Omental fat pad (tissue), 4 donors: Measurements from ENCODE around the gene TRMO. TPM values are rescaled to one million over a fixed set of nuclear protein-coding genes. Genes with fewer than 3 reads are reported as not detected.
"Not testable (repeated sequence)": the region's sequence is repeated elsewhere in the genome, so short reads cannot be mapped to it uniquely, and the experiment has no call there.

Experiments used
- ATAC-seq: fragments of 150-250 bp; one replicate; pipeline ENCODE4 v1.9.1; 2016; ENCODE audit warnings: mild to moderate bottlenecking, moderate library complexity; ENCODE audit not compliant: low FRiP score
- DNase-seq: peaks from one replicate; pipeline ENCODE4 v3.0.0-alpha.2; 2019; ENCODE audit warnings: low spot score
- total RNA-seq, 4 donors: library from RNA; depleted of rRNA; stranded (reverse); fragments of >200 nt; gene quantifications; one replicate each; pipeline ENCODE4 v1.1.0, GENCODE V29; 2016
- TF ChIP-seq, protein P1 (sequence below), 3 donors: fragments of 450-650 bp; IDR thresholded peaks; one replicate each; pipeline ENCODE4 v1.5.1; 2016 to 2017; ENCODE audit warnings: antibody characterized with exemption in 3 of 3, mild to moderate bottlenecking in 3 of 3, moderate library complexity in 2 of 3

The TRMO gene
- total RNA-seq, 4 donors from 2014 or later = 22.3 to 31.2 (median 24.3) TPM

- TF ChIP-seq, protein P1, sequence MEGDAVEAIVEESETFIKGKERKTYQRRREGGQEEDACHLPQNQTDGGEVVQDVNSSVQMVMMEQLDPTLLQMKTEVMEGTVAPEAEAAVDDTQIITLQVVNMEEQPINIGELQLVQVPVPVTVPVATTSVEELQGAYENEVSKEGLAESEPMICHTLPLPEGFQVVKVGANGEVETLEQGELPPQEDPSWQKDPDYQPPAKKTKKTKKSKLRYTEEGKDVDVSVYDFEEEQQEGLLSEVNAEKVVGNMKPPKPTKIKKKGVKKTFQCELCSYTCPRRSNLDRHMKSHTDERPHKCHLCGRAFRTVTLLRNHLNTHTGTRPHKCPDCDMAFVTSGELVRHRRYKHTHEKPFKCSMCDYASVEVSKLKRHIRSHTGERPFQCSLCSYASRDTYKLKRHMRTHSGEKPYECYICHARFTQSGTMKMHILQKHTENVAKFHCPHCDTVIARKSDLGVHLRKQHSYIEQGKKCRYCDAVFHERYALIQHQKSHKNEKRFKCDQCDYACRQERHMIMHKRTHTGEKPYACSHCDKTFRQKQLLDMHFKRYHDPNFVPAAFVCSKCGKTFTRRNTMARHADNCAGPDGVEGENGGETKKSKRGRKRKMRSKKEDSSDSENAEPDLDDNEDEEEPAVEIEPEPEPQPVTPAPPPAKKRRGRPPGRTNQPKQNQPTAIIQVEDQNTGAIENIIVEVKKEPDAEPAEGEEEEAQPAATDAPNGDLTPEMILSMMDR (IDR thresholded peaks at IDR 0.05) = no peak
- ATAC-seq (no peak), DNase-seq (no peak)
These were observed 32.3 kb upstream of the TRMO start for GRCh38 chr9:97954550-97954989.

- not testable (repeated sequence) for DNase-seq, ATAC-seq
These were observed 28.6 kb upstream of the TRMO start for GRCh38 chr9:97950873-97951272.

DNA sequence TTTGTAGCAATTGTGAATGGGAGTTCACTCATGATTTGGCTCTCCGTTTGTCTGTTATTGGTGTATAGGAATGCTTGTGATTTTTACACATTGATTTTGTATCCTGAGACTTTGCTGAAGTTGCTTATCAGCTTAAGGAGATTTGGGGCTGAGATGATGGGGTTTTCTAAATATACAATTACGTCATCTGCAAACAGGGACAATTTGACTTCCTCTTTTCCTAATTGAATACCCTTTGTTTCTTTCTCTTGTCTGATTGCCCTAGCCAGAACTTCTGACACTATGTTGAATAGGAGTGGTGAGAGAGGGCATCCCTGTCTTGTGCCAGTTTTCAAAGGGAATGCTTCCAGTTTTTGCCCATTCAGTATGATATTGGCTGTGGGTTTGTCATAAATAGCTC lies 24.8 kb upstream of the TRMO start:
- not testable (repeated sequence) for ATAC-seq, DNase-seq

GRCh38 chr9:97945470-97945869 lies 23.2 kb upstream of the TRMO start:
- DNase-seq, ATAC-seq: not testable (repeated sequence)

DNA sequence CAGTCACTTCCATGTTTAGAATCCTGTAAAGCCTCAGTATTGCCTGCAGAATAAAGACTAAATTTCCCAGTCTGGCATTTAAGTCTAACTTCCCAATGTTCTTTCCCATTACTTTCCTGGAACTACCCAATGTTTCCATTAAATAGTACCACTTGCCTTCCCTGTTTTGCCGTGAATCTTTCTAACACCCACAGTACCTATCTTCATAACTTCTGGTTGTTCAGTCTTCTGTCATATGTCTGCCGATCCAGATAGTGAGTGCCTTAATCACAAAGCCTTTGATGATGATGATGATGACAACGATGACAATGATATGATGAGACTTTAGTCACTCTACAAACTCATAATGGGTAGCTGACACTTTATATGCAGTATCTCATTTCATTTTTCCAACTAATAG lies 22.3 kb upstream of the TRMO start:
- TF ChIP-seq, protein P1 (IDR thresholded peaks at IDR 0.05) = no peak
- ATAC-seq = no peak
- no peak for DNase-seq

- DNase-seq (no peak), ATAC-seq (no peak)
- TF ChIP-seq, protein P1 (IDR thresholded peaks at IDR 0.05) = no peak
These were observed 21.1 kb upstream of the TRMO start for GRCh38 chr9:97943308-97943855.

DNA sequence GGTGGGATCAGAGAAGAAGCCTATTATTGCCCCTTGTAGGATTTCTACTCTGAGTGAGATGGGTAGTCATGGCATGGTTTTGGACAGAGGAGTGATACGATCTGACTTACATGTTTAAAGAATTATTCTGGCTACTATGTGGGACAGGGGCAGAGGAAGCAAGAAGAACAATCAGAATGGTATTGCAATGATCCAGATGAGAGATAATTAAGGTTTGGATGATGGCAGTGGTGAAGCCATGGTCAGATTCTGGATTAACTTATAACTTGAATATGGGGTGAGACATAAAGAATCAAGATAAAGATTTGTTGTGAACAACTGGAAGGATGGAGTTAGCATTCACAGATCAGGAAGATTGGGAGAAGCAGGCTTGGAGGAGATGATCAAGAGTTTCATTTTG lies 19.0 kb upstream of the TRMO start:
- no peak for DNase-seq
- ATAC-seq = no peak
- TF ChIP-seq, protein P1 (IDR thresholded peaks at IDR 0.05) = no peak

DNA sequence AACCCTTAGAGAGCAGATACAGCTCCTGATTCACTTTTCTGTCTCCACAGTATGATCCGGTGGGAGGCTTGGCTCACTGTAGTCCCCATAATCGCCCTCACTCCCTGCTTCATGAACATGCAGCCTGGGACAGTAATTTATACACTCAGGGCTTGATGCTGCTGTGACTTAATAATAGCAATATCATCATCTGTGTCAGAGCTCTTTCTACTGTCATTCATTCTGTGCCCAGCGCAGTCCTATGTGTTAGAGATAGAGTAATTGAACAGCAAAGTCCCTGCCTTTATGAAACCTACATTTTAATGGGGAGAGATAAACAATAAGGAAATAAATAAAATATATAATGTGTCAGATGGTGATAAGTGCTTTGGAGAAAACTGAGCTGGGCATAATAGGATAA lies 18.4 kb upstream of the TRMO start:
- ATAC-seq (no peak), DNase-seq (no peak)
- TF ChIP-seq, protein P1 (IDR thresholded peaks at IDR 0.05) = no peak

- no peak for ATAC-seq
- TF ChIP-seq, protein P1 (IDR thresholded peaks at IDR 0.05) = no peak
- no peak for DNase-seq
These were observed 17.9 kb upstream of the TRMO start for GRCh38 chr9:97940233-97940632.
